Ovary (tissue), 3 donors: ENCODE data around the gene RALGPS1.

ENCODE experiments used
- EP300 ChIP-seq: sonication (generic); formaldehyde crosslinking; IDR thresholded peaks from one replicate; pipeline ENCODE4 v1.6.1; 2017; ENCODE audit warnings: antibody characterized with exemption
- POLR2A ChIP-seq: fragments of 450-650 bp; IDR thresholded peaks from one replicate; pipeline ENCODE4 v1.6.1; 2017; ENCODE audit warnings: antibody characterized with exemption, mild to moderate bottlenecking, moderate library complexity
- TF ChIP-seq, protein P1 (sequence below), 3 donors: fragments of 450-650 bp in 2 of 3; fragments of 200-600 bp in 1 of 3; IDR thresholded peaks; one replicate each; pipeline versions ENCODE4 v1.5.1 to v1.8.0; 2016 to 2022; ENCODE audit warnings: antibody characterized with exemption in 3 of 3, mild to moderate bottlenecking in 1 of 3
- donor health status: DM: no; HTN: no; CAD: no.

GRCh38 chr9:127209220-127209619 lies 294.6 kb downstream of the RALGPS1 start:
- TF ChIP-seq POLR2A = no peak
- TF ChIP-seq, protein P1, sequence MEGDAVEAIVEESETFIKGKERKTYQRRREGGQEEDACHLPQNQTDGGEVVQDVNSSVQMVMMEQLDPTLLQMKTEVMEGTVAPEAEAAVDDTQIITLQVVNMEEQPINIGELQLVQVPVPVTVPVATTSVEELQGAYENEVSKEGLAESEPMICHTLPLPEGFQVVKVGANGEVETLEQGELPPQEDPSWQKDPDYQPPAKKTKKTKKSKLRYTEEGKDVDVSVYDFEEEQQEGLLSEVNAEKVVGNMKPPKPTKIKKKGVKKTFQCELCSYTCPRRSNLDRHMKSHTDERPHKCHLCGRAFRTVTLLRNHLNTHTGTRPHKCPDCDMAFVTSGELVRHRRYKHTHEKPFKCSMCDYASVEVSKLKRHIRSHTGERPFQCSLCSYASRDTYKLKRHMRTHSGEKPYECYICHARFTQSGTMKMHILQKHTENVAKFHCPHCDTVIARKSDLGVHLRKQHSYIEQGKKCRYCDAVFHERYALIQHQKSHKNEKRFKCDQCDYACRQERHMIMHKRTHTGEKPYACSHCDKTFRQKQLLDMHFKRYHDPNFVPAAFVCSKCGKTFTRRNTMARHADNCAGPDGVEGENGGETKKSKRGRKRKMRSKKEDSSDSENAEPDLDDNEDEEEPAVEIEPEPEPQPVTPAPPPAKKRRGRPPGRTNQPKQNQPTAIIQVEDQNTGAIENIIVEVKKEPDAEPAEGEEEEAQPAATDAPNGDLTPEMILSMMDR (IDR thresholded peaks at IDR 0.05) = no peak
- no peak for TF ChIP-seq EP300
